Colonic mucosa (tissue), 4 donors: ENCODE data around the gene LRP1-AS. TPM values are rescaled to one million over a fixed set of nuclear protein-coding genes. Genes with fewer than 3 reads are reported as not detected.

Experiments used
- DNase-seq: peaks from one replicate; pipeline ENCODE4 v3.0.0-alpha.2; 2020
- H3K27ac ChIP-seq: fragments of 200-600 bp; one replicate; pipeline ENCODE4 v1.8.0; 2021
- H3K27me3 ChIP-seq: fragments of 200-600 bp; one replicate; pipeline ENCODE4 v1.8.0; 2021
- H3K36me3 ChIP-seq: fragments of 200-600 bp; one replicate; pipeline ENCODE4 v1.8.0; 2021
- H3K4me1 ChIP-seq: fragments of 200-600 bp; one replicate; pipeline ENCODE4 v1.8.0; 2021; ENCODE audit warnings: mild to moderate bottlenecking
- H3K4me3 ChIP-seq: fragments of 200-600 bp; one replicate; pipeline ENCODE4 v1.8.0; 2021
- H3K9ac ChIP-seq, 2 donors: one replicate each; pipeline ENCODE4 v1.7.0; 2013; ENCODE audit warnings: control low read depth in 2 of 2, low read depth in 2 of 2, low read length in 2 of 2
- H3K9me3 ChIP-seq: fragments of 200-600 bp; one replicate; pipeline ENCODE4 v1.8.0; 2021
- CTCF ChIP-seq: fragments of 200-600 bp; IDR thresholded peaks from one replicate; pipeline ENCODE4 v1.8.0; 2022; ENCODE audit warnings: antibody characterized with exemption, mild to moderate bottlenecking
- intact Hi-C: fragments of 100-400 bp; cut with DNase I; formaldehyde crosslinking; loops from one replicate; pipeline ENCODE4 v1.14.1; 2022
- total RNA-seq, 2 donors: library from RNA; stranded (reverse); fragmentation: NEBNext Ultra II Directional in 1 of 2; extraction: Animal tissue kit (Norgen Biotek cat#: 25700) in 1 of 2; gene quantifications; one replicate each; pipeline ENCODE4 v1.2.1, GENCODE V29; 2021
- donor health status: healthy.
- donor health status: DM: no; HTN: no; CAD: no.
- donor health status: DM: no; HTN: no; CAD: no.

LRP1-AS gene
- not detected for total RNA-seq

GRCh38 chr12:57146961-57147944 is at the start of gene LRP1-AS:
TSS of gene LRP1-AS (minus strand) at chr12:57147619.
- no peak for TF ChIP-seq CTCF
- Histone ChIP-seq H3K27me3 (no peaks in the 10 kb centered on the region), H3K9ac (peak within 1 kb of the TSS; percentile 42 to 90), H3K9me3 (no peaks in the 10 kb centered on the region), H3K4me1 (peaks cover 38% of the 10 kb centered on the region), H3K4me3 (no peak within 1 kb of the TSS), H3K36me3 (peaks cover 8% of the 10 kb centered on the region), H3K27ac (peak within 1 kb of the TSS; percentile 84)
- intact Hi-C loops: no loop called here
- peak; percentile 84 for DNase-seq

- DNase-seq: no peak
- no peak overlapping the region for H3K27ac ChIP-seq
- H3K4me3 ChIP-seq: no peak overlapping the region
- H3K9me3 ChIP-seq: no peaks in the 10 kb centered on the region
- H3K36me3 ChIP-seq: peaks cover 28% of the 10 kb centered on the region
- intact Hi-C loops: no loop called here
- no peak for TF ChIP-seq CTCF
- no peaks in the 10 kb centered on the region for H3K27me3 ChIP-seq
- no peak overlapping the region for H3K9ac ChIP-seq
- H3K4me1 ChIP-seq: no peaks in the 10 kb centered on the region
These were observed 49.5 kb upstream of the LRP1-AS start for GRCh38 chr12:57196956-57197355.

GRCh38 chr12:57196439-57196838 is 49.0 kb upstream of the LRP1-AS start:
- no peak overlapping the region for H3K4me3 ChIP-seq
- H3K4me1 ChIP-seq: no peaks in the 10 kb centered on the region
- H3K27ac ChIP-seq: no peak overlapping the region
- peaks cover 24% of the 10 kb centered on the region for H3K36me3 ChIP-seq
- H3K27me3 ChIP-seq: no peaks in the 10 kb centered on the region
- TF ChIP-seq CTCF: no peak
- intact Hi-C loops: no loop called here
- H3K9me3 ChIP-seq: no peaks in the 10 kb centered on the region
- no peak overlapping the region for H3K9ac ChIP-seq
- no peak for DNase-seq

GRCh38 chr12:57195611-57196371 is 48.4 kb upstream of the LRP1-AS start:
- H3K4me3 ChIP-seq: no peak overlapping the region
- H3K4me1 ChIP-seq: no peaks in the 10 kb centered on the region
- H3K9ac ChIP-seq: no peak overlapping the region
- H3K27me3 ChIP-seq: no peaks in the 10 kb centered on the region
- TF ChIP-seq CTCF: no peak
- peaks cover 24% of the 10 kb centered on the region for H3K36me3 ChIP-seq
- intact Hi-C loops: no loop called here
- no peaks in the 10 kb centered on the region for H3K9me3 ChIP-seq
- no peak for DNase-seq
- H3K27ac ChIP-seq: no peak overlapping the region

GRCh38 chr12:57195186-57195585 is 47.8 kb upstream of the LRP1-AS start:
- no peak for DNase-seq
- Histone ChIP-seq H3K4me3 (no peak overlapping the region), H3K36me3 (peaks cover 24% of the 10 kb centered on the region), H3K9ac (no peak overlapping the region), H3K4me1 (no peaks in the 10 kb centered on the region), H3K27ac (no peak overlapping the region), H3K9me3 (no peaks in the 10 kb centered on the region), H3K27me3 (no peaks in the 10 kb centered on the region)
- no peak for TF ChIP-seq CTCF
- intact Hi-C loops: no loop called here
